ENCODE results near the gene HPCAL4. TPM values are rescaled to one million over a fixed set of nuclear protein-coding genes. Genes with fewer than 3 reads are reported as not detected.

Gene HPCAL4
- total and polyA plus RNA-seq, 3 experiments from 2014 or later = 1.9 to 2.5 (median 2.0) TPM

DNA sequence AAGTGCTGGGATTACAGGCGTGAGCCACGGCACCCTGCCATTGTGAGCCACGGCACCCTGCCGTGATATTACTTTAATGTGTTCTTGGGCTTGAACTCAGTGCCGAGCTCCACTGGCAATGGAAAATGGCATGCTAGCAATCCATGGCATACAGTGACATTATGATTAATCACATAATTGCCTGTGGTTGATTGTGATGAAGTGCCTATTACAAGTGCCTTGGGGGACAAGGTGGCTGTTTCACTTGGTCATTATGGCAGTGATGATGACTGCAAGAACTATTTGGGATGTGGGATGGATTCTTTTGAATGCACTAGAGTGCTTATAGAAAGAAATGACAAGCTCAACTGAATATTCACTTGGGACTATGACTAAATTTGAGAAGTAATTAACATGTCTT is 22.3 kb upstream of the HPCAL4 start:
- Histone ChIP-seq H3K4me3 (ENCODE audit: low read length) (no peak overlapping the region), H3K27ac (ENCODE audit: low read depth, low read length) (no peak overlapping the region), H3K27me3 (ENCODE audit: insufficient read depth, low read length, poor library complexity, severe bottlenecking) (peaks cover 11% of the 10 kb centered on the region), H3K9me3 (ENCODE audit: low read length) (no peaks in the 10 kb centered on the region), H3K36me3 (ENCODE audit: insufficient read depth, low read length) (no peaks in the 10 kb centered on the region), H3K4me1 (ENCODE audit: insufficient read depth, low read length) (no peaks in the 10 kb centered on the region)
- POLR2A ChIA-PET = no interaction called here
- DNase-seq = no peak
- H3K4me1 Mint-ChIP-seq = no peaks in the 10 kb centered on the region
- peaks cover 17 to 52% of the 10 kb centered on the region in 2 donors for H3K27me3 Mint-ChIP-seq
- H3K27ac Mint-ChIP-seq = no peak overlapping the region
- no peak overlapping the region for H3K4me3 Mint-ChIP-seq
- H3K9me3 Mint-ChIP-seq = no peaks in the 10 kb centered on the region
- H3K36me3 Mint-ChIP-seq = no peaks in the 10 kb centered on the region
- CTCF ChIA-PET = interaction anchor here (1.6 to 3.2 kb wide), 5 partner anchors 36 to 107 kb away, joined by 3 to 14 read pairs (median 9); partner anchors contain the start of gene NT5C1A

DNA sequence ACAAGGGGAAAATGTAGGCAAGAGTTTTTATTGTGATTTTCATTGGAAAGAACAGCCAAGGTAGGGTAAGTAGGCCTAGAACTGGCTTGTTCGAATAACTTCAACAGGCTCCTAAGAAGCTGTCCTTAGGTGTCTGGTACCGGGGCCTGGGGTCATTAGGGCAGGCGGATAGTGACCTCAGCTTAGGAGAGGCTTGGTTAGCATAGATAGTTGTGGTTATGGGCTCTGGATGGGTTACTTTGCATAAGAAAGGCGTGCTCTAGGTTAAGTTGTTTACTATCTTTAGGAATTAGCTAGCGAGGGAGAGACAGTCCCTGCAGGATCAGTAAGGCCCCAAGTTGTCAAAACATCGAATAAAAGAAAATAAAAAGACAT is 20.7 kb upstream of the HPCAL4 start:
- Mint-ChIP-seq H3K36me3 (no peaks in the 10 kb centered on the region), H3K4me1 (no peaks in the 10 kb centered on the region), H3K27me3 (peaks cover 13 to 43% of the 10 kb centered on the region in 2 donors), H3K27ac (peak overlapping the region in 1 of 8 donors; percentile 12), H3K4me3 (no peak overlapping the region), H3K9me3 (no peaks in the 10 kb centered on the region)
- H3K36me3 ChIP-seq (ENCODE audit: insufficient read depth, low read length) = no peaks in the 10 kb centered on the region
- POLR2A ChIA-PET = no interaction called here
- no peaks in the 10 kb centered on the region for H3K27me3 ChIP-seq (ENCODE audit: insufficient read depth, low read length, poor library complexity, severe bottlenecking)
- no peak overlapping the region for H3K4me3 ChIP-seq (ENCODE audit: low read length)
- CTCF ChIA-PET = interaction anchor here (1.6 to 2.8 kb wide), 5 partner anchors 35 to 105 kb away, joined by 3 to 14 read pairs (median 6); partner anchors contain the start of gene NT5C1A
- peak overlapping the region; percentile 27 for H3K27ac ChIP-seq (ENCODE audit: low read depth, low read length)
- no peaks in the 10 kb centered on the region for H3K9me3 ChIP-seq (ENCODE audit: low read length)
- no peaks in the 10 kb centered on the region for H3K4me1 ChIP-seq (ENCODE audit: insufficient read depth, low read length)
- no peak for DNase-seq

DNA sequence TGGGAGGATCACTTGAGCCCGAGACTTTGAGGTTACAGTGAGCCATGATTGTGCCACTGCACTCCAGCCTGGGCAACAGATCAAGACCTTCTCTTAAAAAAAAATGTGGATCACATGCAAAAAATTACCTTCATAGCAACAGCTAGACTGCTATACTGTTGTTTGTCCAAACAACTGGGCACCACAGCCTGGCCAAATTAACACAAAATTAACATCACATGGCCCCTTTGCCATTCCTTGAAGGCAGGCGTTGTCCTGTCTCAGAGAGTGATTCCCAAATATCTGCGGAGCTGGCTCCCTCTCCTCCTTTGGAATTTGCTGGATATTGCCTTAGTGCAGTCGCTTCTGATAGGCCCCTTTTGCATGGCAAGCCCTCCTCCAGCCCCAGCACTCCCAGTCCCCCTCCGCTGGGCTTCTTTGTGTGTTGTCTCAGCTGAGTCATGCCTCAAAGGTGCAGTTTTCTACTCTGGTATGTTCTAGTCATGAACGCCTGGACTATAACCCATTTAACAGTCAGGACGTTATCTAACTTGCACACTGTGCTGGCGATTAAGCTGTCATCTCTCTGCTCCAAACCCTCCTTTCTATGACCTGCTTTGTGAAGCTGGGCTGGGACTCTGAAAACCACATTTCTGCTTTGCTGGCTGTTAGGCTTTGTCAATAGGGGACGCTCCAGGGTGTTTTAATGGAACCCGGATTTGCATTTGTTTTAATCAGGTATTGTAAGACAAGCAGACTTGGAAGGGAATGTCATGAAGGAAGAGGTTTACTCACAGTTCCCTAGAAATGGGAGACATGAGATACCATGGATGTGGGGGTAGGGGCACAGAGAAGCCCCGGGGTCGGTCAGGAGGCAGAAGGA is 20.1 kb upstream of the HPCAL4 start:
- no peaks in the 10 kb centered on the region for H3K4me1 Mint-ChIP-seq
- POLR2A ChIA-PET = no interaction called here
- no peaks in the 10 kb centered on the region for H3K36me3 Mint-ChIP-seq
- H3K27me3 Mint-ChIP-seq = peaks cover 11 to 38% of the 10 kb centered on the region in 2 donors
- H3K9me3 ChIP-seq (ENCODE audit: low read length) = no peaks in the 10 kb centered on the region
- H3K27me3 ChIP-seq (ENCODE audit: insufficient read depth, low read length, poor library complexity, severe bottlenecking) = no peaks in the 10 kb centered on the region
- H3K27ac ChIP-seq (ENCODE audit: low read depth, low read length) = peak overlapping the region; percentile 43
- CTCF ChIA-PET = interaction anchor here (1.0 to 2.8 kb wide), 5 partner anchors 12 to 88 kb away, joined by 3 to 14 read pairs (median 6); partner anchors contain the start of gene NT5C1A
- H3K4me3 ChIP-seq (ENCODE audit: low read length) = no peak overlapping the region
- no peak overlapping the region for H3K4me3 Mint-ChIP-seq
- H3K27ac Mint-ChIP-seq = no peak overlapping the region
- H3K4me1 ChIP-seq (ENCODE audit: insufficient read depth, low read length) = no peaks in the 10 kb centered on the region
- no peaks in the 10 kb centered on the region for H3K36me3 ChIP-seq (ENCODE audit: insufficient read depth, low read length)
- no peaks in the 10 kb centered on the region for H3K9me3 Mint-ChIP-seq
- no peak for DNase-seq

DNA sequence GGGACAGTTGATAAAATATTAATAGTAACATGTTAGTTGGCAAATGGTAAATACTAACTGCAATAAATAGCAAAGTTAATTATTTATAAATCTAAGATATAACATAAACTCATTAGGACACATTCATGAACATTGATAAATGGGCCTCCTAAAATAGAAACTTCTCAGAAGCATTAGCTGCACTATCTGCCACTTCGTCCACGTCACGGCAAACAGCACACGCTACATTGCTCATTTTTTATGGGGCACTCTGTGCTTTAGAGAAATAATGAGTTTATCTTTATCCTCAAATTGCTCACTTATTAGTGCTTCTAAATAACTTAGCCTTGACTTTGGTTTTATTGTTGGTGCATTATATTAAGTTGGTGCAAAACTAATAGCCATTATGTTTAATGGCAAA is 16.3 kb upstream of the HPCAL4 start:
- no peak overlapping the region for H3K27ac Mint-ChIP-seq
- POLR2A ChIA-PET = no interaction called here
- H3K27me3 ChIP-seq (ENCODE audit: insufficient read depth, low read length, poor library complexity, severe bottlenecking) = no peaks in the 10 kb centered on the region
- DNase-seq = no peak
- CTCF ChIA-PET = no interaction called here
- H3K4me1 Mint-ChIP-seq = no peaks in the 10 kb centered on the region
- H3K27ac ChIP-seq (ENCODE audit: low read depth, low read length) = no peak overlapping the region
- H3K27me3 Mint-ChIP-seq = peaks cover 10 to 20% of the 10 kb centered on the region in 2 donors
- H3K9me3 ChIP-seq (ENCODE audit: low read length) = no peaks in the 10 kb centered on the region
- no peak overlapping the region for H3K4me3 Mint-ChIP-seq
- no peaks in the 10 kb centered on the region for H3K36me3 Mint-ChIP-seq
- no peaks in the 10 kb centered on the region for H3K36me3 ChIP-seq (ENCODE audit: insufficient read depth, low read length)
- no peak overlapping the region for H3K4me3 ChIP-seq (ENCODE audit: low read length)
- no peaks in the 10 kb centered on the region for H3K4me1 ChIP-seq (ENCODE audit: insufficient read depth, low read length)
- no peaks in the 10 kb centered on the region for H3K9me3 Mint-ChIP-seq

DNA sequence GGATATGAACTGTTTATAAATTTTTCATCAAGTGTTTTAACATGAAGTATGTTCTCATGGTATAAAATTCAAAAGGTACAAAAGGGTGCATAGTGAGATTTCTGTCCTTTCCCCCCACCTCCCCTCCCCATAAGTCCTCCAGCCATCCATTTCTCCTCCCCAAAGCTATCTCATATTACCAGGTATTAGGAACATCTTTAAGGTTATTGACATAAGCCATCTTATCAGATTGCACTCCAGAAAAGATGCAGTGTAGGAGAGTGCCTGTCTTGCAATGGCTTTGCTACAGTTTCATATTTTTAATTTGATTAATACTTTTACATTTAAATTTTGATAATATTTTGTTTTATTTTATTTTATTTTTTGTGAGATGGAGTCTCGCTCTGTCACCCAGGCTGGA is 13.5 kb upstream of the HPCAL4 start:
- H3K9me3 Mint-ChIP-seq = no peaks in the 10 kb centered on the region
- no peaks in the 10 kb centered on the region for H3K4me1 Mint-ChIP-seq
- no peaks in the 10 kb centered on the region for H3K27me3 ChIP-seq (ENCODE audit: insufficient read depth, low read length, poor library complexity, severe bottlenecking)
- no peak overlapping the region for H3K4me3 ChIP-seq (ENCODE audit: low read length)
- H3K36me3 ChIP-seq (ENCODE audit: insufficient read depth, low read length) = no peaks in the 10 kb centered on the region
- no peak overlapping the region for H3K27ac ChIP-seq (ENCODE audit: low read depth, low read length)
- H3K27ac Mint-ChIP-seq = no peak overlapping the region
- ChIA-PET POLR2A (interaction anchor here (0.5 kb wide), 1 partner anchor 21 kb away, joined by 10 read pairs; no protein-coding TSS in a partner anchor), CTCF (no interaction called here)
- DNase-seq = no peak
- H3K4me3 Mint-ChIP-seq = no peak overlapping the region
- peaks cover 3 to 20% of the 10 kb centered on the region in 2 donors for H3K27me3 Mint-ChIP-seq
- no peaks in the 10 kb centered on the region for H3K4me1 ChIP-seq (ENCODE audit: insufficient read depth, low read length)
- H3K36me3 Mint-ChIP-seq = no peaks in the 10 kb centered on the region
- H3K9me3 ChIP-seq (ENCODE audit: low read length) = no peaks in the 10 kb centered on the region

DNA sequence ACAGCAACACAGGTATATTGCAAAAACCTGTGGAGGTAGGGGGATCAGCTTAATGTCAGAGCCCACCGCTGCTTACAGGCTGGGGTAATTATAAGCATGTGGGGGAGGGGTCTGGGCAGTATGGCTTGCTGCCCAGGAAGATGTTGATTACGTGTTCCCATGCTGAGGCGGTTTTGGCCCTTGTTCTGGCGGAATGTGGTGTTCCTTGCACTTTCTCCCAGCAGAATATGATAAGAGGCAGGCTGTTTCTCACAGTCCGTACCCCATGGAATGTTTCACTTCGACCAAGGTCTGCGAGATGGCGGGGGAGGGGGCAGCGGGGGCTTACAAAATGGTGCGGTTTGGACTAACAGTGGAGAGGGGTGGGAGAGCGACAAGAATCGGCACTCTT is 9.8 kb upstream of the HPCAL4 start:
- H3K27ac ChIP-seq (ENCODE audit: low read depth, low read length) = no peak overlapping the region
- H3K27me3 Mint-ChIP-seq = peaks cover 0 to 5% of the 10 kb centered on the region in 2 donors
- no peaks in the 10 kb centered on the region for H3K4me1 Mint-ChIP-seq
- no peaks in the 10 kb centered on the region for H3K9me3 ChIP-seq (ENCODE audit: low read length)
- no peak for DNase-seq
- no peak overlapping the region for H3K4me3 Mint-ChIP-seq
- H3K36me3 Mint-ChIP-seq = no peaks in the 10 kb centered on the region
- no peaks in the 10 kb centered on the region for H3K9me3 Mint-ChIP-seq
- peak overlapping the region in 2 of 8 donors; percentile 11 to 20 for H3K27ac Mint-ChIP-seq
- no peaks in the 10 kb centered on the region for H3K27me3 ChIP-seq (ENCODE audit: insufficient read depth, low read length, poor library complexity, severe bottlenecking)
- no peaks in the 10 kb centered on the region for H3K4me1 ChIP-seq (ENCODE audit: insufficient read depth, low read length)
- H3K36me3 ChIP-seq (ENCODE audit: insufficient read depth, low read length) = no peaks in the 10 kb centered on the region
- no peak overlapping the region for H3K4me3 ChIP-seq (ENCODE audit: low read length)
- CTCF ChIA-PET = interaction anchor here (1.1 kb wide), 1 partner anchor 9 kb away, joined by 3 read pairs; no protein-coding TSS in a partner anchor
- POLR2A ChIA-PET = no interaction called here

DNA sequence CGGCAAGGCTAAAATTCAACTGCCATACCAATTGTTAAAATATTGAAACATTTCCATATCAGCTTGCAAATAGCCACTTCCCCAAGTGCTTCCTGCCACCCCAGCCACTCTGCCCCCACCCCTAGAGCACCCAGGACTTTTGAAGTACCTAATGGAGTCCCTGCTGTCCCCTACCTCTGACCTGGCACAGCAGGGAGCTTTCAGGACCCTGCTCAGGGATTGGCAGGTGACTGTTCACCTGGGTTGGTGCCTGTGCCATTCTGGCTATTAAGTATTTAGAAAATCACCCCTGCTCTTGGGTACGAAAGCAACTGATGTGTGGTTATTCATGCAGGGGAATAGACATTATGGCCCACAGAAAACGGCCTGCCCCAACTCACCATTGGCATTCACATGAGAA is 9.1 kb upstream of the HPCAL4 start:
- no peak overlapping the region for H3K4me3 ChIP-seq (ENCODE audit: low read length)
- no peak for DNase-seq
- Mint-ChIP-seq H3K9me3 (no peaks in the 10 kb centered on the region), H3K27ac (no peak overlapping the region), H3K4me1 (no peaks in the 10 kb centered on the region), H3K36me3 (no peaks in the 10 kb centered on the region), H3K27me3 (peaks cover 0 to 5% of the 10 kb centered on the region in 2 donors), H3K4me3 (no peak overlapping the region)
- H3K36me3 ChIP-seq (ENCODE audit: insufficient read depth, low read length) = no peaks in the 10 kb centered on the region
- ChIA-PET CTCF (interaction anchor here (0.8 kb wide), 1 partner anchor 28 kb away, joined by 3 read pairs; the partner anchor contains the start of gene NT5C1A), POLR2A (no interaction called here)
- no peaks in the 10 kb centered on the region for H3K9me3 ChIP-seq (ENCODE audit: low read length)
- H3K4me1 ChIP-seq (ENCODE audit: insufficient read depth, low read length) = no peaks in the 10 kb centered on the region
- H3K27me3 ChIP-seq (ENCODE audit: insufficient read depth, low read length, poor library complexity, severe bottlenecking) = peaks cover 2% of the 10 kb centered on the region
- no peak overlapping the region for H3K27ac ChIP-seq (ENCODE audit: low read depth, low read length)

DNA sequence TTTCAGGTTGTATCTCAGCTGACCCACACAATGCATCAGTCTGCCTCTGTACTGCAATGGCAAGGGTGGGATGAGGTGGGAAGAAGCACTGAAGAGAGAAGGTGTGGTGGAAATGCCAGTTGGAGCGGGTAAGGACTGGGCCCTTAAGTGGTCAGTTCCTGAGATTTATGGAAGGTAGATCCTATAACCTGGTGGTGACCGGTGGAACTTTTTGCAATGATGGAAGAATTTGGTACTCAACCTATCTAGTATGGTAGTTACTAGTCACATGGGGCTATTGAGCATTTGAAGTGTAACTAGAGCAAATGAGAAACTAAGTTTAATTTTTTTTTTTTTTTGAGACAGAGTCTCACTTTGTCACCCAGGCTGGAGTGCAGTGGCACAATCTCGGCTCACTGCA is 8.2 kb upstream of the HPCAL4 start:
- Histone ChIP-seq H3K4me1 (ENCODE audit: insufficient read depth, low read length) (no peaks in the 10 kb centered on the region), H3K36me3 (ENCODE audit: insufficient read depth, low read length) (no peaks in the 10 kb centered on the region), H3K27ac (ENCODE audit: low read depth, low read length) (no peak overlapping the region), H3K4me3 (ENCODE audit: low read length) (no peak overlapping the region), H3K27me3 (ENCODE audit: insufficient read depth, low read length, poor library complexity, severe bottlenecking) (peaks cover 3% of the 10 kb centered on the region), H3K9me3 (ENCODE audit: low read length) (no peaks in the 10 kb centered on the region)
- CTCF ChIA-PET = interaction anchor here (0.8 to 1.2 kb wide), 3 partner anchors 11 to 27 kb away, joined by 3 read pairs; partner anchors contain the start of gene NT5C1A
- Mint-ChIP-seq H3K4me1 (peaks cover 0 to 1% (median 0%) of the 10 kb centered on the region in 3 donors), H3K9me3 (no peaks in the 10 kb centered on the region), H3K27ac (peak overlapping the region in 1 of 8 donors; percentile 50), H3K36me3 (no peaks in the 10 kb centered on the region), H3K27me3 (peaks cover 0 to 5% of the 10 kb centered on the region in 2 donors), H3K4me3 (no peak overlapping the region)
- POLR2A ChIA-PET = no interaction called here
- no peak for DNase-seq
